Activated T-helper 9 cell treated with anti-CD3 and anti-CD28 coated beads, Interleukin-2, amount 50 U/mL, for 16 hours (primary cell): ENCODE data around the gene CDSN.
A peak's percentile ranks its signal among the peaks of the same experiment; 100 is the strongest.

Source experiments
- DNase-seq: peaks from one replicate; pipeline ENCODE4 v3.0.0-alpha.2; 2020; ENCODE audit warnings: low read depth

Gene CDSN

DNA sequence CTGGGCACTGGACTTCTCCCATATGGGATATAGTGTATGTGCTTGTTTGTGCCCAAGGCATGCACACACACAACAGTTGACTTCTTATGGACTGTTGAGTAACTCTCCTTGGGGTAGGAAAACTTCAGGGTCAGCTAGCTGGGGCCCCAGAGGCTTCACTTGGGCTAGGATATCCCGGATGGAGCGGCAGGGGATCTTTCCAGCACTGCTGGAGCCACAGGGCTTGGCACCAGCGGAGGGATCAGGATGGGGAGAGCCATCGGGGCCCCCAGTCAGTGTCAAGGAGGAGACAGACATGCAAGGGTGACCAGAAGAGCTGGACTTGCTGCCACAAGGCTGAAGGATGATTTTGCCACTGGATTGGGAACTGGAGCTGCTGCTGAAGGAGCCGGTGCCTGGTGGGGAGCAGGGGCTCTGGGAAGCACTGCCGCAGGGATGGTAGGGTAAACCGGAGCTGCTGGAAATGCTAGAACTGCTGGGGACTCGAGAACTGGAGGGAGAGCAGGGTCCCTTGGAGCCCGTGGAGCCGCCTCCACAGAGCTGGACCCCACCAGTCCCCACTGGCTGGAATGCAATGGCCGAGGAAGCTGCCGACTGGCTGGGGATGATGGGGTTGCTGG lies 4.2 kb downstream of the CDSN start:
- DNase-seq, result no peak

DNA sequence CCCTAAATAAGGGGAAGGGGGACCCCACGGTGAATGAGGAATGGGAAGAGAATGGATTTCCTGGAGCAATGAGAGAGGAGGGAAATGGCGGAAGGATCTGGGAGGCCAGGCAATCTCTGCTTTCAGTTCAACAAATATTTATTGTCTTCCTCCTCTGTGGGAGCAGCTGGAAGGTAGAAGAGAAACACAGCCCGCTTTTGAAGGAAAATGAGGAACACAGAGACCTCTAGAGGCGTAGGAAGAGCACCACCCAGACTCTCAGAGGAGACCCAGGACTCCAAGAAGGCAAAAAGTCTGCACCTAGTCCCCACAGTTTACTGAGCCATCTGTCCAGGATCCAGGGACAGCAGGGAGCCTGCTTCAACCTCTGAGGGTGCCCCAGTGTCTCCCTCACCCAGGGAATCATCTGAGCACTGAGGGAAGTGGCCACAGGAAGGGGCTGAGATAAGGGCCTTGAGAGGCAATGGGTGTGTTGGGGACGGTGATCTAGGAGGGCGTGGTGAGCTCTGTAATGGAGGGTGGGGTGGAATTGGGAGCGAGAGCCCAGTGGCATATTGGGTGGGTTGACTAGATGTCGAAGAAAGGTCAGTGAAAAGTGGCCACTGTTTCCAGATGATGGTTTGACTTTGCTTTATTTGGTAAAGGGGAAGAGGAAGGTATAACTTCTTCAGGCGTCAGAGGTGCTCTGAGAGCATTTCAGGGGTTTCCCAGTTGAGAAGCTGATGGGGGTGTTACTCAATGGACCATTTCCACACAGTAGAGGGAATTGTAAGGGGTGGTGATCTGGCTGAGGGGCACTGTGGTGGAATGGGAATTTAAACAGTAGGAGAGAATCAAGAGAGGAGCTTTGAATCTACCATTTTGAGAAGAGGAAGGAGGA lies 5.0 kb downstream of the CDSN start:
- DNase-seq, result no peak

DNA sequence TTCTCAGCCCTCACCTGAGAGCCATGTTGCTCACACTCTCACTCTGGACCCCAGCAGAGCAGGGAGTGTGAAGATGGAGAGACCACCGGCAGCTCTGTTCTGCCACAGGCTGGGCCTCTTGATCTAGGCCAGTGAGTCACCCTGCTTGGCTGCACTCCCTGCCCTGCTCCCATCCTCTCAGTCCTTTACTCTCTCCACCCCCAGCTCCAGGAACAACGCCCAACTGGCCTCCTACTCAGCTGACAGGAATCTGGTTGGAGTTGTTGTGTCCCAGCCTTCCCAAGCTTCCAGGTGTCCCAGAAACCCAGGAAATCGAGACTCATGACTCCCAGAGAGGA lies 5.7 kb downstream of the CDSN start, which contains the start of gene PSORS1C1:
Gene PSORS1C1, plus strand, starts transcription at position 260 of the 338 bp plus-strand sequence. CDS start 14,833 bp downstream, outside the sequence.
- no peak for DNase-seq

DNA sequence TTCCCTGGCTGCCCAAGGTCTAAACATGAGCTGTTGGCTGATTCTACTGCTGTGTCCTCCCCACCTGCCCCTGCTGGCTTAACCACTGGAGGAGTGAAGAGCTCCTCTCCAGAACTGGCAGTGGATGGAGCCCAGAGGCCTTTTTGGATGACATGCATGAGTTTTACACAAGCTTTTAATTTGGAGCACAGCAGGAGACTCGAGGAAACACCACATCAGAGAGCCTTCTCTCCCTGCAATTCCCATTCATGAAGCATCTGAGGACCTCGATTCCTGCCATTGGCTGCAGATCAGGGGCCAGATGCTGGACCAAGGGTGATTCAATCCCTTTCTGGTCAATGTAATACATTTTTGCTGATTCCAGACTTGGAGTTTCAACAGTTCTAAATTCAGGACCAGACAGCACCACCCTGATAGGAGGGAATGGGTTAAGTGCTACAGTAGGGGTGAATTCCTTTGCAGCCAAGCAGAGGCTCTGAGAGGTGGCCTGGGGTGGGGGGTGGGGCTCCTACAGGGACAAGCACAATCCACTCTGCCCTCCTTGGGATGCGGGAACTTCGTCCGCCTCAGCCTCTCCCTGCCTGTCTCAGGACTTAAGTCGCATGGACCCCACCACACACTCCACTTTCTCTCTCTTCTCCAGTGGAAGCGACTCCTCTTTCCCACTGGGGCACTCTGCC lies 6.2 kb downstream of the CDSN start:
- no peak for DNase-seq

DNA sequence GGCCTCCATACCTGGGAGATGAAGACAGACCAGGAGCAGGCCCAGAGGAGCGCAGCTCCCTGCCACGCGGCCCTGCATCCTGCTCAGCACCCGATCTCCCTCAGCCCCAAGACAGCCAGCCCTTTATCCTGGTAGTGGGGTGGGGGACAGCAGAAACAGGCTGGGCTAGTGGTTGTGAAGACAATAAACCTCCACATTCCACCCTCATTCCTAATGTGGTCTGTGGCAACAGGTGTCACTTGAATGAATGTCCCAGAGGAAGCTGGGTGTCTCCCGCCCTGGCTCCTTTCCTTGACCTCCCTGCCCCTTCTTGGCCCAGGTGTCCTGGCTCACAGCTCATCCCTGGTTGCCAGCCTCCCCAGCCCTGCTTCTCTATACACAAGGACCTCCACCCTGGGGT lies 7.8 kb downstream of the CDSN start, which contains the start of gene C6orf15:
Gene C6orf15, minus strand, starts transcription at position 98 of the 400 bp plus-strand sequence. Its CDS starts 20 bp downstream, at position 78.
- DNase-seq, result no peak

DNA sequence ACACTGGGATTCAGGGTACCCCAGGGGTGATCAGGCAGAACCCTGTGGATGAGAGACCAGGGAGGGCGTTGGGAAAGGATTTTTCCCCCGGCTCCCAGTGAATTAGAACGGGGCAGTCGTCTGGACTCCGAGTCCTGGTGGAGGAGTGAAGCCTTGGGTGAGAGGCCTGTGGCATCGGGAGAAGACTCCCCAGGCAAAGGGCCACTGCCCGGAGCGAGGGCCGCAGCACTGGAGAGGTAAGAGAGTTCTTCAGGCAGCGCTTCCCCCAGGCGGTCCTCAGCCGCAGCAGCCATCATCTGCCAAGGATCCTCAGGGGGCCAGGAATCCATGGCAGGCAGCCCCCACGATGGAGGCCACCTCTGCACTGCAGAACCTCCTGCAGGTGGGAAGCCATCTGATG lies 8.5 kb downstream of the CDSN start:
- no peak for DNase-seq

DNA sequence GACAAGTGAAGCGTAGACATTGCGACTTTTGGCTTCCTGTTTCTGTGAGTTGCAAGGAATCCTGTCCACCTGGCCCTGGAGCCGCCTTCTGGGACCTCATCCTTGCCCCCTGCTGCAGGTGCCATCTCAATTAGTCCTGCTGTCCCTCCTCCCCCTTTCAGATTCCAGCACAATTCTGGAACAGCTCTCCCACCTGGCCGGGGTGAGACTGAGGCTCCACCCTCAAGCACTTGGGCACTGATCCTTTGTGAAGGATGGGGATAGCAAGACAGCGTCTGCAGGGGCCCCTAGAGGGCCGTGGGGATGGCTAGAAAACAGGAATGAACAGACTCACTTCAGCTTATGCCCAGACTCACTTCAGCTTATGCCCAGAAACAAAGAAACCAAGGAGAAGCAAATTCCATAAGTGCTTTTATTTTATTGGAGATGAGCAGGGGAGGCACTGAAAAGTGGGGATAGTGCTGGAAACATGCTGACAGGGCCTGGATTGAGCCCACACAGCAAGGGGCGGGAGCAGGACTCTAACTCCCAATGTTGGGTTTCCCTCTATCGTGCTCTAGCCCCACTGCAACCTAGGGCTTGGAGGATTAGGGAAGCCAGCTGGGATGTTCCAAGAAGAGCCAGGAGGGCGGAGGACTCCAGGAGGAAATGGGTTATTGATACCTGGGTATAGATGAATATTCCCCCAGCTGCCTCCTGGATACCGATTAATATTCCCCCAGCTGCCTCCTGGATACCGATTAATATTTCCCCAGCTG lies 9.2 kb downstream of the CDSN start:
- no peak for DNase-seq

DNA sequence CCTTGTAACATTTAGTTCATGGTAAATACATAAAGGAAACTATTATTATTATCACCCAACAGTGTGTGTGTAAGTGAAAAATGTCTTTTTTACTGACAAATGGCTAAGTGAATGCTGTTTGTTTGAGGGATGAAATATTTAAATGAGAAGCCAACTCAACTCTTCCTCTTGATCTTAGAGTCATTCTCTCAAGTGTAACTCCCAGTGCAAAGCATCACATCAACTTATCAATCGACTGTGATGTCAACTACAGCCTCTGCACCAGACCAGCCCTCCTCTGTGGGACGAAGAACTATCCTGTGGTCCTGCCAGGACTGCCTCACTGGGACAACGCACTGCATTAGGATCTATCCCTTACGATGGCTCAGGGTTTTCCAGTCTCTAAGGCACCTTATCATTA lies 13.2 kb downstream of the CDSN start:
- DNase-seq, result no peak

DNA sequence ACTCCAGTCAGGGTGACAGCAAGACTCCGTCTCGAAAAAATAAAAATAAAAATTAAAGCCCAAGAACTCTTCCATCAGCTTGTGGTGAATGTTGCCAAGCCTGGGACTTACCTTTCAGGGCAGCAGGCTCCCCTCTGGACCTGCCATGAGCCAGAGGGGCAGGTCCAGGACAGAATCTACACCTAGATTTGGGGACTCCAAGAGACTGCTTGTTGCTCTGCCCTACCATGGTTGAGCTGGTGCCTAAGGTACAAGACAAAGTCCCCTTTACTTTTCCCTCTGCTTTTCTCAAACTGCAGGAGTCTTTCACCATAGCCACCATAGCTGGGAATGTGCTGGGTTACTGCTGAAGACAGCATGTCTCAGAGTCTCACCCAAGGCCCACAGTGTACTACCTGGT lies 17.1 kb downstream of the CDSN start:
- no peak for DNase-seq

DNA sequence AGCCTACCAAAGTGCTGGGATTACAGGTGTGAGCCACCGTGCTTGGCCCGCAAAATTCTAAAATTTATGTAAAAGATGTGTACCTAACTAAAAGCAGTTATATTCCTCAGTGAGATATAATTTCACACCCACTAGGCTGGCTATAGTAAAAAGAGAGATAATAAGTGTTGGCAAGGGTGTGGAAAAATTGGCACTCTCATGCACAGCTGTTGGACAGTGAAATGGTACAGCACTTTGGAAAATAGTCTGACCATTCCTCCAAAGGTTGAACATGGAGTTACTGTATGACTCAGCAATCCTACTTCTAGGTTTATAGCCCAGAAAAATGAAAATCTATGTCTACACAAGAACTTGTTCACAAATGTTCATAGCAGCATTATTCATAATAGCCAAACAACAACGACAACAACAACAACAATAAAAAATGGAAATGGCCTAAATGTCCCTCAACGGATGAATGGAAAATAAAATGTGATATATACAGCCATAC lies 21.8 kb downstream of the CDSN start:
- no peak for DNase-seq

DNA sequence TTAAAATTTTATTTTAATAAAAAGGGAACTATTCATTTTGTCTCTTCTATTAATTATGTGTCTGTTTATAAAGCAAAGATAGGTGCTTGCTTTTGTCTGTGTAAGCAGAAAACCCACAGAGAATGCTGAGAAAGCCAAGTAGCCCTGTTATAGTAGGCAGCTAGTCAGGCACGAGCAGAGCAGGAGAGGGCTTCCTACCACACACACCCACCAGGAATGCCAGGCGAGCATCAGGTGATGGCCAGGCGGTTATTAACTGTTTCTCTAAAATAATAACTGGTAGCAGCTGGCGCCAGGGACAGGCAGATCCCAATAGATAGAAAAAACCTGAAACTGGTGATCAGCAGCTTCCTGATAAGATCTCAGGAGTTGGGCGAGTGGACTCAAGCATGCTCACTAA lies 23.6 kb downstream of the CDSN start:
- DNase-seq, result no peak

DNA sequence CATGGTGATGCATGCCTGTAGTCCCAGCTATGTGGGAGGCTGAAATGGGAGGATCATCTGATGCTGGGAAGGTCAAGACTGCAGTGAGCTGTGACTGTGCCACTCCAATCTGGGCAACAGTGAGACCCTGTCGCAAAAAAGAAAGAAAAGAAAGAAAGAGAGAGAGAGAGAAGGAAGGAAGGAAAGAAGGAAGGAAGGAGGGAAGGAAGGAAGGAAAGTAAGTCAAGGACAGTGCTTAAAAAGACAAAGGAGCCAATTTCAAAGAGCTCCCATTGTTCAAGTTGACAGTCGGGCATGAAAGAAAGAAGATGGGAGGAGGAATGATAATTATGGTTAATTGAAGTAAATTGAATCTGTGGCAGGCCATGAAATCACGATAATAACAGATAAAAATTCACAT lies 24.0 kb downstream of the CDSN start:
- DNase-seq, result no peak

DNA sequence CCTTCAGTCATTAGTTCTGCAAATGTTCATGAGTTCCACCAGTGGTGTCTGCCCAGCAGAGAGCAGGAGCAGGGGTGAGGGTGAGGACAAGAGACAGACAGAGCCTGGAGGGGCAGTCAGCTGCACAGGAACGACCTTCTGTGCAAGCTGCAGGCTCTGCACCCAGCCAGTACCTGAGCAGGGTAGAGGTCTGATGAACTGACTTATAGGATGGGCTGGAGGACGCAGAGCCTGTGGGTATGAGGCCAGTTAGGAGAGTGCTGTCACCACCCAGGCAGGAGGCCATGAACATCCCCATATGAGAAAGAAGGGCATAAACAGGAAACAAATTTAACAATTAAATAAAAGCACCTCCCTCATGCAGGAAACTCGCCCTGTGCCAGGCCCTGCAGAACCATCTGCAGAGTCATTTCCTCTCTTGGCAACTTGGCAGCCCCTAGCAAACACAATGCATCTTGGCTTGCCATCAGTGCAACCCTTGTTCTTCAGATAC lies 25.8 kb downstream of the CDSN start:
- no peak for DNase-seq

DNA sequence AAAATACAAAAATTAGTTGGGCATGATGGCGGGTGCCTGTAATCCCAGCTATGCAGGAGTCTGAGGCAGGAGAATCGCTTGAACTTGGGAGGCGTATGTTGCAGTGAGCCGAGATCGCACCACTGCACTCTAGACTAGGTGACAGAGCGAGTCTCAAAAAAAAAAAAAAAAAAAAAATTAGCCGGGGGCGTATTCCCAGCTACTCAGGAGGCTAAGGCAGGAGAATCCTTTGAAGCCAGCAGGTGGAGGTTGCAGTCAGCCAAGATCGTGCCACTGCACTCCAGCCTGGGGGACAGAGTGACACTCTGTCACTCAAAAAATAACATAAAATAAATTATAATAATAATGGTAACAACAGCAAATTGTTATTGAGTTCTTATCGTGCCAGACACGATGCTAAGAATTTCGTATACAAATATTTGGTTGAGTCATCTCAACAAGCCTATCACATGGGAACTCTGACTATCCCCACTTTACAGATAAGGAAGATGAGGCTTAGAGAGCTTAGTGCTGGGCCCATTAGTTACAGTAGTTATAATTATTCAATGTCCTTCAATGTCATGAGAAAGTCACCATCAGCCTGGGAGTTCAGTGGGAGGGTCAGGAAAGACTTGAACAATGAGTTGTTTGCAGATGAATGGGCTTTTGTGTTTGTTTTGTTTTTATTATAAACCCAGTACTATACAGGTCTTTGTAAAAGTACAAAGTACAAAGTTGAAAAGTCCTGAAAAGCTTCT lies 27.3 kb downstream of the CDSN start:
- DNase-seq, result no peak

DNA sequence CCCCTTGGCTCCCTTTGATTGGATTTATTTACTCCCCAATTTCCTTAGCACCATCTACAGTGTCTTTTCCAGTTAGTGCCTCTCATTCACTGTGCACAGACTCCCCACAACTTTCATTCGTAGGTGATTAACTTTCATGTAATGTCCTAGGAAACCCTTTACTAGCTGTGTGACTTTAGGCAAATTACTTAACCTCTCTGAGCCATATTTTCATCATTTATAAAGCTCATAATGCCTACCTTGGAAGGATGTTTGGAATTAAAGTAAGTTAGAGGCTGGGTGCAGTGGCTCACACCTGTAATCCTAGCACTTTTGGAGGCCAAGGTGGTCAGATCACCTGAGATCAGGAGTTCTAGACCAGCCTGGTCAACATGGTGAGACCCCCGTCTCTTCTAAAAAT lies 28.0 kb downstream of the CDSN start:
- DNase-seq, result no peak

DNA sequence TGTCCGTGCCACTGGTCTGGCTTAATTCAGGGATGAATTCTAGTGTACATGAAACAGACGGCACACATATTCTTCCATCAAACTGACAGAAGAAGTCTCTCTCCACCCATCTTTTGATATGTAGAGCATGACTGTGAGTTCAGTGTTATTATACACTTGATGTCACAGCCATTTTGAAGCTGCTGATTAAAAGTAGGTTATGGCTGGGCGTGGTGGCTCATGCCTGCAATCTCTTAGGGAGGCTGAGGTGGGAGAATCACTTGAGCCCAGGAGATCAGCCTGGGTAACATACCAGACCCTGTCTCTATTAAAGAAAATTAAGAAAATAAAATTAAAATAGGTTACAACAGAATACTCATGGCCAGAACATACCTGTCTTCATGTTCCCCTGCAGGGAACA lies 28.6 kb downstream of the CDSN start:
- no peak for DNase-seq

DNA sequence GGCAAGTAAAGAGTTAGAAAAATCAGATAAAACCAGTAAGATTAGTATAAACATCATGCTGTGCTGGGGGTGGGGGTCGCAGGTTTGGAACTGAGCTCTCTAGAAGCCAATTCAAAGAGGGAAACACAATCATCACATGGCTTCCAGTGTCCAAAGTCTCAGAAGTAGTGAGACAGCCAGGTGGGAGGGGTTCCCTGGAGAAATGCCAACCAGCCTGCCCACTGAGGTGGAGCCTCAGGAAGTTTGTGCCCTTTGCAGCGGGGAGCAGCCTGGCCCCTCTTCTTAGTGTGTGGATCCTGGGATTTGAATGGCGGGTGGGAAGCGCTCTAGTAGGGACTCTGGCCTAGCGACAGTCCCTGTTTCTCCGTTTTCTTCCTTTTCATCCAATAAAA lies 29.3 kb downstream of the CDSN start:
- DNase-seq, result no peak

DNA sequence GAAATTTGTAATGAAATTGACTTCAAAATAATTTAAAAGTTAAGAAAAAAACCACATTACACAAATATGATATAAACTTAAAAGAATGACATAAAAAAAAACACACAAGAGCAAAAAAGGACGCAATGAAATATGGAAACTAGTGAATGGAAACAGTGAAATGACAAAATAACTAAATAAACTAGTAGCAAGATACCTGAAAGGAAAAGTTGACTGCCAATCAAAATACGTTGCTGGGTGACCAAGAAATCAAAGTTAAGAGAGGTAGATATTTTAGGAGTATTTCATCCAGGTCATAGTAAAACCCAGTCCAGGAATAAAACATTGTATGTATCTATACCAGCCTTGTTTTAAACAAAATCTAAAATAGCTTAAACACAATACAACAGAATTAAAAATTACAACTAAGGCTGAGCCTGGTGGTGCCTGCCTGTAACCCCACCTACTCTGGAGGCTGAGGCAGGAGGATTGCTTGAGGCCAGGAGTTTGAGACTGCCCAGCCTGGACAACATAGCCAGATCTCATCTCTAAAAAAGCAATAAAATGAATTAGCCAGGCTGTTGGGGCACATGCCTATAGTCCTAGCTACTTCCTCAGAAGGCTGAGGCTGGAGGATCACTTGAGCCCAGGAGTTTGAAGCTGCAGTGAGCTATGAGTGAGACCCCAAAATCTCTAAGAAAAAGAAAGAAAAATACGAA lies 29.8 kb downstream of the CDSN start:
- no peak for DNase-seq

DNA sequence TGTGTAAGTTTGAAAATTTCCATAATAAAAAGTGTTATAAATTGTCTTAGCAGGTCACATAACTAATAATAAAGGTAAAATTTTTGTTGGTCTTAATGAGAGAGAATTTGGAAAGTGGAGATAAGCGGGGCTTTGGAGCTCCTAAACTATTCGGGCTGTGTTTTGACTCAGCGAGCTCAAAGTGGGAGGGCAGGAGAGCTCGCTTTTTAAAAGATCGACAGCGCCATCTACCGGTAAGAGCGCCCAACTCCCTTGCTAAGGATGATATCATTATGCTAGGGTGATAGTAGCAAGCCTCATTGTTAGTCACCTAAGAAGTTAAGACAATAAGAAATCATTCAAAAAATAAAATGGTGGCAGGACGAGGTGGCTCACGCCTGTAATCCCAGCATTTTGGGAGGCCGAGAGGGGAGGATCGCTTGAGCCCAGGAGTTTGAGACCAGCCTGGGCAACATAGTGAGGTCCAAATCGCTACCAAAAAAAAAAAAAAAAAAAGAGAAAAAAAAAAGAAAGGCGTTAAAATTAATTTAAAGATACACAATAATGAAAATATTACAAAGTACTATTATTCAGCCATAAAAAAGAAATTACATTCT lies 32.7 kb downstream of the CDSN start:
- peak; percentile 78 for DNase-seq

DNA sequence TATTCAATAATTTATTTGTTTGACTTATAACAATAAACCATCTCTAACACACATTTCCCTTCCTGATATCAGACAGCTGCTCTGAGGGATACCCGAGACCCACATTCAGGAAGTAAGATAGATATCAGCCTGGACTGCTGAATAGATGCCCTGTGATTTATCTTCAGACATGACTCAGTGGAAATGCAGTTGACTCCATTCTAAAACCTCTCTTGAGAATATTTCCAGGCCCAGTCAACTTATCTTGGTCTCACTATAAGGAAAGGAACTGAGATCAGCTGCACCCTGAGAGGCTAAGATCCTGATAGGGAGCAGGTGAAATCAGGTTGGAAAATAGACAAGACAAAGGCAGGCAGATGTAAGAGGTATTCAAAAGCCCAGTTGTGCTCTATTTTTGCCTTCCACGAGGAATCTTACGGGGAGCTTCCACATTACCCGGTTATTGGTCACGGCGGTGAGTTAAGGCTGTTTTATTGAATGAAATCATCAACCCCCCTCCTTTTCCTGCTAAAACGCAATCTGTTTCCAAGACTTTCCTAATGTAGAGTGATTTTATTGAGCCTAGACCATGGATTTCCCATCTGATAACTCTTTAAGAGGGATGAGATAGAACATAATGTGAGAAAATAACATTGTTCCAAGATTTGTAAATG lies 33.3 kb downstream of the CDSN start:
- DNase-seq, result no peak
